Upper lobe of left lung (tissue), 4 donors: ENCODE measurements around the gene ARPP21.

Experiments
- CTCF ChIP-seq, 6 experiments: fragments of 450-650 bp in 4 of 6; fragments of 200-600 bp in 2 of 6; sonication (generic) in 2 of 6; IDR thresholded peaks; one replicate each; pipeline ENCODE4 v1.5.1; 2016 to 2019; ENCODE audit warnings: antibody characterized with exemption in 6 of 6
- EP300 ChIP-seq, 4 donors: sonication (generic); formaldehyde crosslinking; IDR thresholded peaks; one replicate each; pipeline ENCODE4 v1.5.1; 2017; ENCODE audit warnings: antibody characterized with exemption in 4 of 4, control low read depth in 2 of 4
- POLR2A ChIP-seq, 4 donors: fragments of 450-650 bp; IDR thresholded peaks; one replicate each; pipeline ENCODE4 v1.5.1; 2016 to 2017; ENCODE audit warnings: antibody characterized with exemption in 4 of 4, mild to moderate bottlenecking in 2 of 4

GRCh38 chr3:35594739-35595138 lies 44.6 kb upstream of the ARPP21 start:
- TF ChIP-seq CTCF (IDR thresholded peaks at IDR 0.05) (no peak), POLR2A (IDR thresholded peaks at IDR 0.05) (no peak), EP300 (IDR thresholded peaks at IDR 0.05) (no peak)
